KMS-11 (cell line): Measurements from ENCODE around the gene ZFP28.

Experiments
- H2AFZ ChIP-seq: fragments of 200-600 bp; sonication (generic); 2 replicates; pipeline ENCODE4 v1.6.1; 2016; ENCODE audit warnings: antibody characterized with exemption, mixed run types, low read depth
- H3K27ac ChIP-seq: fragments of 200-600 bp; sonication (generic); 2 replicates; pipeline ENCODE4 v1.6.1; 2016; ENCODE audit warnings: mild to moderate bottlenecking, mixed run types
- H3K27me3 ChIP-seq: fragments of 200-600 bp; sonication (generic); 2 replicates; pipeline ENCODE4 v1.6.1; 2017; ENCODE audit warnings: mild to moderate bottlenecking, low read depth, mixed run types, moderate library complexity; ENCODE audit not compliant: insufficient read depth
- H3K36me3 ChIP-seq: fragments of 200-600 bp; sonication (generic); 2 replicates; pipeline ENCODE4 v1.6.1; 2017; ENCODE audit warnings: mild to moderate bottlenecking, mixed run types; ENCODE audit not compliant: insufficient read depth
- H3K4me1 ChIP-seq: fragments of 200-600 bp; sonication (generic); 2 replicates; pipeline ENCODE4 v1.6.1; 2016; ENCODE audit warnings: mild to moderate bottlenecking, low read depth, mixed run types; ENCODE audit not compliant: poor library complexity, severe bottlenecking
- H3K4me2 ChIP-seq: fragments of 200-600 bp; sonication (generic); 2 replicates; pipeline ENCODE4 v1.7.0; 2016; ENCODE audit warnings: mild to moderate bottlenecking, mixed run types
- H3K4me3 ChIP-seq: fragments of 200-600 bp; sonication (generic); IDR thresholded peaks from 2 replicates; pipeline ENCODE4 v1.6.1; 2017; ENCODE audit warnings: low read depth, low read length, mixed read lengths; ENCODE audit not compliant: insufficient read depth
- H3K79me2 ChIP-seq: fragments of 200-600 bp; sonication (generic); 2 replicates; pipeline ENCODE4 v1.6.1; 2016; ENCODE audit warnings: low read depth, mixed run types; ENCODE audit not compliant: insufficient read depth
- H3K9ac ChIP-seq: fragments of 200-600 bp; sonication (generic); 2 replicates; pipeline ENCODE4 v1.6.1; 2016; ENCODE audit warnings: mild to moderate bottlenecking, mixed run types
- H4K20me1 ChIP-seq: fragments of 200-600 bp; sonication (generic); 2 replicates; pipeline ENCODE4 v1.6.1; 2016; ENCODE audit warnings: mild to moderate bottlenecking, mixed run types; ENCODE audit not compliant: insufficient read depth
- CTCF ChIP-seq: fragments of 200-600 bp; sonication (generic); conservative IDR thresholded peaks from 2 replicates; pipeline ENCODE4 v1.6.1; 2017; ENCODE audit warnings: low read depth, mild to moderate bottlenecking, antibody characterized with exemption, low read length, moderate library complexity, mixed read lengths

The ZFP28 gene

GRCh38 chr19:56577719-56578602 lies 39.2 kb downstream of the ZFP28 start:
- Histone ChIP-seq H3K9ac (no peak overlapping the region), H3K4me1 (no peaks in the 10 kb centered on the region), H3K4me3 (no peak overlapping the region), H3K79me2 (no peaks in the 10 kb centered on the region), H4K20me1 (no peaks in the 10 kb centered on the region), H3K36me3 (no peaks in the 10 kb centered on the region; the same call in 1 of the 2 replicates), H3K27ac (no peak overlapping the region), H2AFZ (no peak overlapping the region), H3K27me3 (no peaks in the 10 kb centered on the region), H3K4me2 (no peak overlapping the region)
- no peak for TF ChIP-seq CTCF

- Histone ChIP-seq H3K27ac (no peak overlapping the region), H3K4me1 (no peaks in the 10 kb centered on the region), H2AFZ (peak overlapping the region; percentile 88), H3K36me3 (no peaks in the 10 kb centered on the region), H3K4me2 (no peak overlapping the region; the same call in 1 of the 2 replicates), H3K79me2 (peaks cover 5% of the 10 kb centered on the region; the same call in 1 of the 2 replicates), H3K4me3 (no peak overlapping the region), H3K9ac (no peak overlapping the region), H4K20me1 (no peaks in the 10 kb centered on the region), H3K27me3 (no peaks in the 10 kb centered on the region)
- no peak for TF ChIP-seq CTCF
These were observed 55.7 kb downstream of the ZFP28 start for GRCh38 chr19:56594446-56594782.

GRCh38 chr19:56594783-56595547 lies 56.2 kb downstream of the ZFP28 start, which contains the start of gene ZNF71:
ZNF71 (plus strand) TSS chr19:56595302; CDS start chr19:56601559, 6,257 bp downstream.
- no peaks in the 10 kb centered on the region for H3K4me1 ChIP-seq
- peak within 1 kb of the TSS; percentile 54 for H3K9ac ChIP-seq
- H3K4me2 ChIP-seq = peak within 1 kb of the TSS; percentile 57
- no peak within 1 kb of the TSS for H3K27ac ChIP-seq
- H4K20me1 ChIP-seq = no peaks in the 10 kb centered on the region
- peak within 1 kb of the TSS; percentile 88 for H2AFZ ChIP-seq
- H3K27me3 ChIP-seq = no peaks in the 10 kb centered on the region
- H3K79me2 ChIP-seq = peaks cover 5% of the 10 kb centered on the region; the same call in 1 of the 2 replicates
- TF ChIP-seq CTCF = no peak
- no peaks in the 10 kb centered on the region for H3K36me3 ChIP-seq
- H3K4me3 ChIP-seq = no peak within 1 kb of the TSS

- no peaks in the 10 kb centered on the region for H3K4me1 ChIP-seq
- peak overlapping the region; percentile 57 for H3K4me2 ChIP-seq
- H3K79me2 ChIP-seq = peaks cover 5% of the 10 kb centered on the region; the same call in 1 of the 2 replicates
- TF ChIP-seq CTCF = no peak
- peak overlapping the region; percentile 54 for H3K9ac ChIP-seq
- H4K20me1 ChIP-seq = no peaks in the 10 kb centered on the region
- H3K27me3 ChIP-seq = no peaks in the 10 kb centered on the region
- no peak overlapping the region for H3K27ac ChIP-seq
- no peaks in the 10 kb centered on the region for H3K36me3 ChIP-seq
- peak overlapping the region; percentile 88 for H2AFZ ChIP-seq
- no peak overlapping the region for H3K4me3 ChIP-seq
These were observed 56.8 kb downstream of the ZFP28 start for GRCh38 chr19:56595548-56595899.
